HG03135 (cell line): Measurements from ENCODE around the gene NOL4L.

Experiments
- ATAC-seq: cut with Tn5 transposase; IDR thresholded peaks from one replicate; pipeline ENCODE4 v1.9.1; 2021; ENCODE audit warnings: mild to moderate bottlenecking, moderate library complexity; ENCODE audit not compliant: unreplicated experiment

NOL4L gene

GRCh38 chr20:32395066-32395465 is 190.1 kb downstream of the NOL4L start:
- ATAC-seq, result no peak
